HG02943 (cell line): Measurements from ENCODE around the gene PRKCA.
"Not testable (repeated sequence)": the region's sequence is repeated elsewhere in the genome, so short reads cannot be mapped to it uniquely, and the experiment has no call there.

Experiments
- ATAC-seq: cut with Tn5 transposase; IDR thresholded peaks from one replicate; pipeline ENCODE4 v1.9.1; 2021; ENCODE audit warnings: mild to moderate bottlenecking, low read depth, moderate library complexity; ENCODE audit not compliant: unreplicated experiment

PRKCA gene

GRCh38 chr17:66684261-66684660, 381.8 kb downstream of the PRKCA start:
- no peak for ATAC-seq

DNA sequence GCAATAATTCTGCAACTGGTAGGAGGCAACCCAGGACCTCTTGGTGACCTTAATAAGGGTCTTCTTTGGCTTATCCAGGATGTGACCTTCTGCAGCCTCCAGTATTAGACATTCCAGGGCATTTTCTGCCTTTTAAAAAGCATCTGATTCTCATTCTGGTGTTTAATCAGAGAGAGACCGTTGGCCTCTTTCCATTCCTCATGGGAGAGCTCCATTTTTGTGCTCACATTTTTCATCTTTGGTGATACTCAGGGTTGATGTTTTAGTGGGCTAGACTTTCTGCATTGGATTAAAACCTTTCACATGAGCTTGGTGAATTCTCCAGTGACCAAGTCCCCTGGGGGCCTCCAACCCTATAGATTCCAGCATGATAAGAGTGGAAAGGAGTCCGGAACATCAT, 382.3 kb downstream of the PRKCA start:
- ATAC-seq: no peak

- ATAC-seq: no peak
These were observed 384.2 kb downstream of the PRKCA start for GRCh38 chr17:66686601-66687000.

DNA sequence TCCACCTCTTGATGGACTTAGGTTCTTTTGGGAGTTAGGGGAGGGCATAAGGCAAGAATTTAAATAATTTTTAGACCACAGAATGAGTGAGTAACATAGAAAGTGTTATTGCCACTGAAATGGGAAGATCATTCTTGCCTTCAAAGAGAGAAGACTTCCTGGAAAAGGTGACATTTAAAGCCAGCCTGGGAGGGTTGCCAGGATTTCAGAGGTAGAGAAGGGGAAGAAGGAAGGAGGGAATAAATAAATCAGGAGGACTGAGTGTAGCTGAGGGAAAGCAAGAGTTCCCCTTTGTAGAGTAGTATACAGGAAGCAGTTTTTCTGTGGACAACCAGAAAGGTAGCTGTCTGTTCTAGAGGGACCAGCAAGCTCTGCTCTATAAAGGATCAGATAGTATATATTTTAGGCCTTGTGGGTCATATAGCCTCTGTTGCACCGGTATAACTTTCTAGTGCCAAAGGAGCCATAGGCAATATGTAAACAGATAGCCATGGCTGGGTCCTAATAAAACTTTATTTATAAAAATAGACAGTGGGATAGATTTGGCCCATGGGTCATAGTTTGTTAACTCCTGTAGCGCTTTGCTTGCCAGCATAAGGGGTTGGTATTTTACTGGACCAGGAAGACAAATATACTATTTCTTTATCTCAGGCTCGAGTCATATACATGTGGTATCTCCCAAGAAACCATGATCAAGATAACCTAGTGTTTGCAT, 385.3 kb downstream of the PRKCA start:
- ATAC-seq: no peak

DNA sequence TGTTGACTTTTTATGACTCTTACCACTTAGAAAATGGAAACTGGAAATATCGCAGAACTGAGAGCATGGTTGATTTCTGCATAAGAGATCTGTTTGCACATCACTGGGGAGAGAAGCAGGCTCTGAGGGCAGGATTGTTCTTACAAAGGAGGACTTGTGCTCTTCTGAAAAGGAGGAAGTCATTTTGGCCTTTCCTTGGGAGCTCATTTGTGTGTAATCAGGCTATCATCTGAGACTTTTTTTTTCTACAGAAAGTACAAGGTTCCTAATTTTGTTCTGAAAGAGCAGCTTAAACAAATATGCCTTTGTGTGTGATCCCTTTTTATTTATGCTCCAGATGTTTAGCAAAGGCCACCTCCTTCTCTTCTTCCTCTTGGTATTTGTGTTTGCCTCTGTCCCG, 386.8 kb downstream of the PRKCA start:
- ATAC-seq: no peak

- no peak for ATAC-seq
These were observed 387.8 kb downstream of the PRKCA start for GRCh38 chr17:66690166-66690565.

- ATAC-seq: no peak
These were observed 389.4 kb downstream of the PRKCA start for GRCh38 chr17:66691644-66692420.

DNA sequence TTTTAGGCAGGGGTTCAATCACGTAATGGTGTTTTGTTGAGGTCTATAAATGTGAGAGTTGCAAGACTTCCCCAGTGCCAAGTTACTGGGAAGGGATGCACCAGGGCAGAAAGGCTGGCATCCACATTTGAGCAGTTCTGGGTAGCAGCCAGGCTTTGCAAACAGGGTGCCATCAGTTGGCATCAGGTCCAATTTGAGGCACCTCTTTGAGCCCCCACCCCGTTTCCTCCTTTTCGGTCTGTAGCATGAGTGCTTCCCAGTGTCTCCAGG, 389.9 kb downstream of the PRKCA start:
- no peak for ATAC-seq

DNA sequence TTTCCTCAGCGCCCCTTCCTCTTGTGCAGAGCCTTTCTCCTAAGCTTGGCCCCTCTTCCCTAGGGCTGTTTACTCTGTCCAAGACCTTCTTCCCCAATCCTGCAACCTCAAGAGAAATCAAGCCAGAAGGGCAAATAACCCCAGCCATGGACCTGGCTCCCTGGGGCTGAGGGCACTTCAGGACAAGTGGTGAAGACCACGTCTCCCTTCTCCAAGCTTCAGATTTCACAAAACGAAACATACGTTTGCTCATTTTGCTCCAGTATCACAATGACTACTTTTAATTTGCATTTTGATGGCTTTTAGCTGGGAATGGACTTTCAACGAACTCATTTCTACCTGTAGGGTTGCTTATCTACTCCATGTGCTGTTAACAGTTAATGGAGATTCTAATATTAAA, 392.7 kb downstream of the PRKCA start:
- no peak for ATAC-seq

DNA sequence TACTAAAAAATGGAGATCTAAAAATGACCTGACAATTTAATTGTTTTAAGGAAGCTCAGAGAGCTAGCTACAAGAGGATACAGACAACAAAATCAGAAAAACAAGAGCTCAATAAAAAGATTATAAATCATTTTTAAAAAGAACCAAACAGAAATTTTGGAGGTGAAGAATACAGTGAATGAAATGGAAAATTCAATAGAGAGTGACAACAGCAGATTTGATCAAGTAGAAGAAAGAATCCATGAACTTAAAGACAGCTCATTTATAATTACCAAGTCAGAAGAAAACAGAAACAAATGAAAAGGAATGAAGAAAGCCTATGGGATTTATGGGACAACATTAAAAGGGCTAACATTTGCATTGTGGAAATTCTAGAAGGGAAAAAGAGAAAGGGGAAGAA, 395.9 kb downstream of the PRKCA start:
- ATAC-seq: no peak

DNA sequence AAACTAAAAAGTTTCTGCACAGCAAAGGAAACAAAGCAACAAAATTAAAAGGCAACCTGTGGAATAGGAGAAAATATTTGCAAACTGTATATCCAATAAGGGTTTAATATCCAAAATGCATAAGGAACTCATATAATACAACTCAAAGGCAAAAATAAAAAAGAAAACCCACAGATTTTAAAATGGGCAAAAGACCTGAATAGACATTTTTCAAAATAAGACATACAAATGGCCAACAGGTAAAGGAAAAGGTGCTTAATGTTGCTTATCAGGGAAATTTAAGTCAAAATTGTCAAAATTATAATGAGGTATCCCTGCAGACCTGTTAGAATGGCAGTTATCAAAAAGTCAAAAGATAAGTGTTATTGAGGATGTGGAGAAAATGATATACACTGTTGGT, 399.0 kb downstream of the PRKCA start:
- no peak for ATAC-seq

GRCh38 chr17:66702106-66702936, 399.9 kb downstream of the PRKCA start:
- no peak for ATAC-seq

DNA sequence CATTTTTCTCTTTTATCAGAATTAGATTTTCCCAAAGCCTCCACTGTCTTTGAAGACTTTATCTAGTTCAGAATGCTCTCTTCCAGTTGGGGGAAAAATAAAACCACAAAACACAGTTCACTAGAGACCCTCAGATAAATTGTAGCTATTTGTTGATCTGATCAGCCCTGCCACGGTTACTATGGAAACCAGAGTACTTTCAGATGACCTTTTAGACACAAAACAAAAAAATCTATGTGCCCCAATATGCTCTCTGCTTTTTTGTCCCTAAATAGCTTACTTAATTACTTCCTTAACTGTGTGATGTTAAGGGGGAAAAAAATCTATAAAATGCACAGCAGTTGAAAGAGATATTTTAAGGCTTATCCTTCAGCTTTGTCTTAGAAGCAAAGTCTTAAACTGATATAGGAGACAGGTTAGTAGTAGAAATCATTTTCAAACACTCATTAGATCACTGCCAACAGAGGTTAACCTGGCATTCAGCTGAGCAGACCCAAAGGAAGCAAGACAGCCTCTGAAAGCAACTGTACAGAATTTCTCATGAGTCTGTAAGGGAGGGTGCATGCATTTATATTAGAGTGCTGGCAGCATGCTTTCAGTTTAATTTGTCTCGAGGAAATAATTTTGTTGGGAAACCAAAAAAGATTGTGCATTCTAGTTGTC, 402.6 kb downstream of the PRKCA start:
- peak; percentile 23 for ATAC-seq

- ATAC-seq: no peak
These were observed 404.5 kb downstream of the PRKCA start for GRCh38 chr17:66706851-66707450.

GRCh38 chr17:66711401-66711800, 409.0 kb downstream of the PRKCA start:
- no peak for ATAC-seq

DNA sequence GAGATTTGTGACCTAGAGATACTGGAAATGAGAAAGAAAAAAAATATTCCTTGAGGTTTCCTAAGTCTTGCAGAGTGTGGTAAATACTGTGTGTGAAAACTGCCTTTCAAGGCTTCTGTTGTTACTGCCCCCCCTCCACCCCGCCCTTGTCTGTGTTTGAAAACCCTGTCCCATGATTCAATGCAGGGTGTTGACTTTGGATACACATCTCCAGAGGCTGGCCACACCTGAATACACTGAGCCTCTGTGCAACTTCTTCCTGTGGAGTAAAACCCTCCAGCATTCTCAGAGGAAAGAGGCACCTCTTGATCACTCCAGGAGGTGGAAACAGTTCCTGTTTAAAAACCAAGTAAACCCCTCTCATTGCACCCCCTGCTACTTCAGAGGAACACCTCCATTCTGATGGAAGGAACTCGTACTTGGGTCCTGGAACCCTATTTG, 409.5 kb downstream of the PRKCA start:
- no peak for ATAC-seq

DNA sequence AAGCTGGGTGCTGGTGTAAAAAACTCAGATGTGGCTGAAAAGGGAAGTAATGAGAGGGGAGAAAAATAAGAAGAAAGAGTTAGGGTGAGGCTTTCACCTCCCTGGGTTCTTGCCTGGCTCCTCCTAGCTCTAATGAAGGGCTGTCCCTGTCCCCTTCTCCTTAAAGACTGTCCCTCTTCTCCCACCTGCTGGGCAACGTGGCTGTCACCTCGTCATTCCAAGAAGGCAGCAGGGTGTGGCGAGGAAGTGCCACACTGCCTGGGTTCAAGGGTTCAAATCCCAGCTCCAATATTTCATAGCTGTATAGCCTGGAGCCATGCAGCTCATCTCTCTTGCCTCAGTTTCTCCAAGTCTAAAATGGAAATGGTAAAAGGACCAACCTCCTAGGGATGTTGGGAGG, 410.0 kb downstream of the PRKCA start:
- no peak for ATAC-seq

DNA sequence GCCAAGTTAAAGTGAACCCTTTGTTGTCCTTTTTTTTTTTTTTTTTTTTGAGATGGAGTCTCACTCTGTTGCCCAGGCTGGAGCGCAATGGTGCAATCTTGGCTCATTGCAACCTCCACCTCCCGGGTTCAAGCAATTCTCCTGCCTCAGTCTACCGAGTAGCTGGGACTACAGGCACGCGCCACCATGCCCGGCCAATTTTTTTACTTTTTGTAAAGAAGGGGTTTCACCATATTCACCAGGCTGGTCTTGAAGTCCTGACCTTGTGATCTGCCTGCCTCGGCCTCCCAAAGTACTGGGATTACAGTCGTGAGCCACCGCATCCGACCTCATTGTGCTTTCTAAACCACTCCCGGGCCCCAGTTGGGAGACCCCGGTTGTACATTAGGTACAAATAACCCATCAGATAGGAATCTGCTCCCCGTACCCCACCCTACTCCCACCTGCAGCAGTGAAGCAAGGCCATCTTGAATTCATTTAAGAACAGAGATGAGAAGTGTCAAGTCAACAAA, 410.7 kb downstream of the PRKCA start:
- not testable (repeated sequence) for ATAC-seq

DNA sequence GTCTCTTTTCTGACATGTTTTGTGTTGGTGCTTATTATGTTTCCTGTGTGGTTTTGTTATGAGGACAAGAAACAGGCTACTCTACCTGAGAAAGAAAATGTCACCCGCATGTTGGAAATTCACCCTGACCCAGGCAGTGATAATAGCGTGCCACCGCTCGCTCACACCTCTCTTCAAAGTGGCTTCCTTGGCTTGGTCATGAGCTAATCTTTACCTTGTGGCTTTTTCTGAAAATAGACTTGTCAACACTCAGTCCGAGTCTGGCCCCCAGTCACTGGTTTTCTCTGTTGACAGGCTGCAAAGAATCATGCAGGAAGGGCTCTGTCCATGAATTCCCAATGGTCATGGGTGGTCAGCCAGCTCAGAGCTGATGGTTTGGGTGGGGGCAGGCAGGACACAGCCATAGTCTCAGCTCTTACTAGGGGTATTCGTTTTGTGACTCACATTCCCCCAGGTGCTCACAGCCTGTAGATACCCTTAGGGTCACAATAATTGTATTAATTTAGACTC, 411.2 kb downstream of the PRKCA start:
- ATAC-seq: peak; percentile 94
